GM19351 (cell line): ENCODE data around the gene CSNK1G2.

Experiments
- ATAC-seq: cut with Tn5 transposase; IDR thresholded peaks from one replicate; pipeline ENCODE4 v1.9.1; 2021; ENCODE audit warnings: mild to moderate bottlenecking, moderate library complexity; ENCODE audit not compliant: unreplicated experiment

Gene CSNK1G2

DNA sequence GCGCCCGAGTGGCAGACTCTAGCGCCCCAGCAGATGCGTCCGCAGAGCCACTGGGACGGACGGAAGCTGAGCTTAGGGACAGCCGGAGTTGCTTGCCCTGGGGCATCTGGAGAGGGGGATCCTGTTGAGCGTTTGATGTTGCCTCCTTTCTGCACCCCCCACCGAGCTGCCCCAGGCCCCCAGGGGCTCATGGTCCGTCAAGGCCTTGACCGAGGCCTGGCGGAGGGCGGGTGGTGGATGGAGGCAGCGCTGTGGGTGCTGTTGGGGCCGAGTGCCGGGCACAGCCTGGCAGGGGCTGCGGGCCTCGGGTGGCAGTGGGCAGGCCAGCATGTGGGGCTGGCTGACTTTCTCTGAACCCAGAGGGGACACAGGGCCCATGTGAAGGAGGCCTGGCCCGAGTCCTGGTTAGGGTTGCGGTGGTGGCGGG, 2.7 kb downstream of the CSNK1G2 start:
- ATAC-seq = no peak

DNA sequence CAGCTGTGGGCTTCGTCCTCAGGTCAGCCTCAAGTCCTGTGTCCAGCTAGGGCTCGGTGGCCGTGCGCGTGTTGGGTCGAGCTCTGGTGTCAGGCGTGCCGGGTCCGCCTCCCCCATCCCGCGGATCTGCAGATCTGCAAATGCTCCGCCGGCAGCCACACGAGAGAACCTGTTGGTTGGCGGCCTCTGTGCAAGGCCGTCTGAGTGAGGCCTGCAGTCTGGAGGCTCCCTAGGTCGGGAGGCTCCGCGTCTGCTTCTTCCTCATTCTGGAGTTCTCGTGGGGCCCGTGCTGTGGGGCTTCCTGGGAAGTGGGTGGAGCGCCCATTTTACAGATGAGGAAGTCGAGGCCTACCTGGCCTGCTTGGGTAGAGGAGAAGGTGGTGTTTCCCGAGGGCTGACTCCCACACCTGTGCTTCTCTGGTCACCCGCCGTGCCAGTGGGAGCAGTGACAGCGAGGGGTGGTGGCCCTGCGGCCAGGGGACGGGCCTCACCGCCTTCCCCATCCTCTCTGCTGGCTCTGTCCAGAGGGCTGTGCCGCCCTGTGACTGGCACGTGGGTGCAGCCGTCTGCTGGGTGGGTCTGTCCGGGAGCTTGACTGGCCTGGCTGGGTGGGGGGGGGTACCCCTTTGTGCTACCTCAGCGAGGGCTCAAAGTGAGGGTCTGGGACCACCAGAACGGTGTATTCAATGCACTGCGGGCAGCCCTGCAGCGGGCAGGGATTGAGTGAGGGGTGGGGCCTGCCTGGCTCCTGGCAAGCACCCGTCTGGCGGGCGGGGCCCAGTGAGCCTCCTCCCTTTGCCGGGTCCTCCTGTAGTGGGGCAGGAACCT, 3.3 kb downstream of the CSNK1G2 start:
- no peak for ATAC-seq

DNA sequence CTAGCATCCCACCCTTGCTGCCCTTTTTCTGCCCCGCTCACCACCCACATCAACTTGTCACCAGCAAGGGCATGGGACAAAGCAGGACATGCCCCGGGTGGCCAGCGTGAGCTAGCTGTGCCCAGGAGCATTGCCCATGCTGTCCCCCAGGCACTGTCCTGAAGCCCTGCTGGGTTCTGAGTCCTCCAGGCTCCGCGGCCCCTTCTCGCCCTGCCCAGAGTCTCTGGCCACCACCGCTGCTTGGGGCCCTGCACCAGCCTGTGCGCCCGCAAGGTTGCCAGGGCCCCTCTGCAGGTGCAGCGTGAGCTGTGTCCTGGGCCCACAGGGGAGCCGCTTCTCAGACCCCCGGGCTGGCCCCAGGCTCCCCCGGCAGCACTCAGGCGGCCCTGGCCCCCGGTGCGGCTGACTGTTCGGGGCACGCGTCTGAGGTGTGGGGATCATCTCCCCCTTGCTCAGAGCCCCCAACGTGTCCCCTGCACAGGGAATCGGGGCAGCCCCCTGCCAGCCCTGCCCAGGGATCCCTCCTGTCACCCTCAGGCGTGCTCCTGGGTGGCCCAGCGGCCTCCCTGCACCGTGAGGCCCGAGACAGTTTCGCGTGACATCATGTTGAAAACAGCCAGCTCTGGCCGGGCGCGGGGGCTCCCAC, 4.1 kb downstream of the CSNK1G2 start:
- no peak for ATAC-seq

DNA sequence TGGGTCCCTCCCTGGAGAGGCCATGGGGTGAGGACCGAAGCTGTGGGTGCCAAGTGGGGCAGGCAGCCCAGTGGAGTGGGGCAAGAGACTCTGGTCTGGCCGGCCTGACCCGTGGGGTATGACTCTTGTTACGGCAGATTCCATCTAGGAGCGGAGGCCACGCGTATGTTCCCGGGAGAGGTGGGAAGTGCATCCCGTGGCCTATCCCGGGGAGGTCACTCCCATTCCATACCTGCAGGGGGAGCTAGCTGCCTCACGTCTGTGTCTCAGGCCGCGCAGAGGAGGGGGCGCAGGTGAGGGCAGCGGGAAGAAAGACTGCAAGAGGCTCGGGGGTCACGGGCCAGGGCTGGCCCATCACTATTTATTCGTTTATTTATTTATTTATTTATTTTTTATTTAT, 4.9 kb downstream of the CSNK1G2 start:
- no peak for ATAC-seq

DNA sequence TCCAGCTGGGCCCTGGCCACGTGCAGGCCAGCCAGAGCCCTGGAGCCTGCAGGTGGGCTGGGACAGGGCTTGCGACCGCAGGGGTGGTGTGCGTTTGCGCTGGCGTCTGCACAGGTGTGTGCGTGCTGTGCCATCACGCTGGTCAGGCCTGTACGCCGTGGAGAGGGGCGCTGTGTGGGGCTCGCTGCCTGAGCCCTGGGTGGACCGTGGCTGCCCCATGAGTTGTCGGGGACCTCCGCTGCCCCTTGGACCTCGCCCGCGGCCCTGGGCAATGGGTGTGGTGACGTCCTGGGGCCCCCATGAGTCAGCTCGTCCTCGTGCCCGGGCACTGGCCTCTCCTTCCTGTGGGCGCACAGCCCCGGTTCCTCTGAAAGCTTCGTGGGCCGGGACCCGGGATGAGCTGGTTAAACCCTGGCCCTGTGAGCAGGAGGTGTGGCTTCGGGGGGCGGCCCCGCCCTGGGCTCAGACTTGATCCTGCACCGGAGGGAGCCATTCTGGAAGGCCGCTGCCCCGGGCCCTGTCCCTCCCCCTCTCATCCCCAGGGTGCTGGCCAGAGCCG, 6.8 kb downstream of the CSNK1G2 start:
- ATAC-seq = no peak

DNA sequence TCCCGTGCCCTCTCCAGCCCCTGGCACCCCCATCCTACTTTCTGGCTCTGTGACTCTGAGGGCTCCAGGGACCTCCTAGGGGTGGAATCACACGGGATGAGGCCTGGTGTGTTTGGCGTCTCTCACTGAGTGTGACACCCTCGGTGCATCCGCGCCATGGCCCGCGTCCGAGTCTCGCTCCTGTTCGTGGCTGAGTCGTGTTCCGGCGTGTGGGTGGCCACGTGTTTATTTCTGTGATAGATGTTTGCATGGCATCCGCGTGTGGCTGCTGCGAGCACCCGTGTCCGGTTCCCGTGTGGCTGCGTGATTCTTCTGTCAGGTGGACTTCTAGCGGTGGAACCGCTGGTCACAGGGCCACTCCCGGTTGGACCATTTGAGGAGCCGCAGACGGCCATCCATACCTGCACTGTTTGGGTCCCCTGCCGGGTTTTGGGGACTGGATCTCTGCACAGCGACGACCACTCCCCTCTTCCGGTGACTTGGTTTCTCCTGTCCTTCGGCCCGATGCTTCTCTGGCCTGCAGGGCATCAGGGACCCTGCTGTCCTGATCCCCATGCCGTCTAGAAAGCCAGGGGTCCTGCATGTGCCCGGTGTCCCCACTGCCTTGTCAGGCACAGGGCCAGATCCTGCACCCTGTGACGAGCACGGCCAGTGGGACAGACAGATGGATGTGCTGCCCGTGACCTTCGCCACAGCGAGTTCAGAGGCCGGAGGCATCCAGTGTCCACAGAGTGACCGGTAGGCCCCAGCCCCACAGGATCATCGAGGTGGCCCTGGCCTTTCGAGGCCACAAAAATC, 8.5 kb downstream of the CSNK1G2 start:
- ATAC-seq = no peak

DNA sequence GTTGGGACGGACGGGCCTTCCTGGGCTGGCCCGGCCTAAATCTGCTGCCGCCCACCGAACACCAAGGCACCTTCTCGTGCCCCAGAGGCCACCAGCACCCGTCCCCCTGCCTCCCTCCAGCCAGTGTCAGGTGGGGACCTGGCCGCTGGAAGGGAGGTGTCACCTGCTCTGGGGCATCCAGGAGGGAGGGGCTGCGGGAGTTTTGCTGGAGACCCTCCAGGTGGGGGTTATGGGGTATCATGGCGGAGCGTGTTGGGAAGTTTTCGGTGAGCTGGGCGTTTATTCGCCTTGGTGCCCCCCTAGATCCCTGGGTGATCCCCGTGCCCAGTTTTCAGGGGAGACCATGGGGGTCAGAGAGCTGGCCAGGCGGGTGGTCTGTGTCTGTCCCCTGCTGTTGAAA, 9.7 kb downstream of the CSNK1G2 start:
- ATAC-seq = no peak

DNA sequence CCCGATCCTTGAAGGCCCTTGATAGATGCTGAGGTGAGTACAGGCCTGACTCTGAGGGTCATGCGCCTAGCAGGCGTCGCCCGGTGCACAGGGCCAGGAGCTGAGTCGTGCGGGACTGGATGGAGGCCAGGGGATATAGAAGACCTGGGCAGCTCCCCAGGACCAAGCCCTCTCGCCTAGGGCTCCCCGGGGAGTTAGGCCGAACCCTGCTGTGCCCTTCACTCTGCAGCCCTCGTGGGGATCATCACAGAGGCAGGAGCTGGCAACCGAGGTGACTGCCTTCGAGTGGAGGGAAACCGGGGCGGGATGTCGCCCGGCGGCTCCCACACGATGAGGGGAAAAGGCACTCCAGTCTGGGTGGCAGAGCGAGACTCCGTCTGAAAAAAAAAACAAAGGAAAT, 11.7 kb downstream of the CSNK1G2 start:
- no peak for ATAC-seq

DNA sequence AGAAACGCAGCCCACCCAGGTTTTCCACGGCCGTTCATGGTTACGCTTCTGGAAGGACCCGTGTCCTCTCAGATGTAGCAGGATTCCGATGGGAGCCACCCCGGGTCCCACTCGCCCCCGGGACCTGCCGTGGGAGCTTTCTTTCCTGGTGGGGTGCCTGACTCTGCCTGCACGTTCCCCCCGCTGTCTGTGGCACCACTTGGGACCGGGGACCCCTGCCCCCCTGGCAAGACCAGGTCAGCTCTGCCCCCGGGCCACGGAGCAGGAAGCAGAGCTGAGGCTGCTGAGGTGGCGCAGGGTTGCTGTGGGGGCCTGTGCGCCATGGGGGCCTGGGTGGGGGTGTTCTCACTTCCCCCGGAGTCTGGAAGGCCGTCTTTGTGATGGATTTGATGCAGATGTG, 12.1 kb downstream of the CSNK1G2 start:
- no peak for ATAC-seq

DNA sequence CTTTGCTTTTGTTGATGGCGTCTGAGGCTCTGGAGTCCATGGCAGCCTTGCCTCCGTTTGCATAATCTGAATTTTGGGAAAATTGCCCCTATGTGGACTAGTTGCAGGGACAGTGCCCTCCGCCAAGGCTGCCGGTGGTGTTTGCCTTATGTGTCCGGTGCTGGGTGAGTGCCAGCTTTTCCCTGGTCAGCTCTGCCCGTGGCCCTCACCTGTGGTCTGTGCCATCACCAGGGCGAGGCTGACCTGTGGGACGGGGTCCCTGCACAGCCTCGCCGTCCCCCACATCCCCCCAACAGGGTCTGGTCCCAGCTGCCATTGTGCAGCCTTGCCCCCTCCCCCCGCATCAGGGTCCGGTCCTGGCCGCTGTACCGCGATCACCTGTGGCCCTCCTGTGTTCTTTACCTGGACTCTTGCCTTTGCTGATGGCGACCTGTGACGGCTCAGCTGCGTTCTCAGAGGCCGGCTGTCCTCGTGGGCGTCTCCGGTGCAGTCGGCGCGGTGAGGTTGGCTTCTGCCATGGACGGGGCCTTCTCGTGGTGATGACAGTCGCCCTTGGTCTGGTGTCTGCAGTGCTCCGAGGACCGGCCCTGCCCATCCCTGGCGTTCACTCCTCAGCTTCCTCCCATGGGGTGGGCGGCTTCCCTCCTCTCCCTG, 12.6 kb downstream of the CSNK1G2 start:
- no peak for ATAC-seq

DNA sequence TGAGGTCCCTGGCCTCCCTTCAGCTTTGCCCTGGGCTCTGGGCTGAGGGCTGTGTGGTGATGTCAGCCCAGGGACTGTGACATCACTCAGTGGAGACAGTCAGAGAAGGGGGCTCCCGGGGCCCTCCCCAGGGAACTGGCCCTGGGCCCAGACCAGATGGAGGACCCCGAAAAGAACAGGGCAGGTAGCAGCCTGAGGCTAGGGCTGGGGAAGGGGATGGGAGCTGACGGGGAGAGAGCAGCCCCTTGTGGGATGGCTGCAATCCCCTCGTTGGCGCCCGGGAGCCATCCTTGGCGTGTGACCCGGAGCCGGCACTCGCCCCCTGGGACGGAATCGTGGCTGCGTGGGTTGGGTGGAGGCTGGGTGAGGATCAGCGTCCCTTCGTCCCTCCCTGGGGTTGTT, 13.6 kb downstream of the CSNK1G2 start:
- no peak for ATAC-seq

DNA sequence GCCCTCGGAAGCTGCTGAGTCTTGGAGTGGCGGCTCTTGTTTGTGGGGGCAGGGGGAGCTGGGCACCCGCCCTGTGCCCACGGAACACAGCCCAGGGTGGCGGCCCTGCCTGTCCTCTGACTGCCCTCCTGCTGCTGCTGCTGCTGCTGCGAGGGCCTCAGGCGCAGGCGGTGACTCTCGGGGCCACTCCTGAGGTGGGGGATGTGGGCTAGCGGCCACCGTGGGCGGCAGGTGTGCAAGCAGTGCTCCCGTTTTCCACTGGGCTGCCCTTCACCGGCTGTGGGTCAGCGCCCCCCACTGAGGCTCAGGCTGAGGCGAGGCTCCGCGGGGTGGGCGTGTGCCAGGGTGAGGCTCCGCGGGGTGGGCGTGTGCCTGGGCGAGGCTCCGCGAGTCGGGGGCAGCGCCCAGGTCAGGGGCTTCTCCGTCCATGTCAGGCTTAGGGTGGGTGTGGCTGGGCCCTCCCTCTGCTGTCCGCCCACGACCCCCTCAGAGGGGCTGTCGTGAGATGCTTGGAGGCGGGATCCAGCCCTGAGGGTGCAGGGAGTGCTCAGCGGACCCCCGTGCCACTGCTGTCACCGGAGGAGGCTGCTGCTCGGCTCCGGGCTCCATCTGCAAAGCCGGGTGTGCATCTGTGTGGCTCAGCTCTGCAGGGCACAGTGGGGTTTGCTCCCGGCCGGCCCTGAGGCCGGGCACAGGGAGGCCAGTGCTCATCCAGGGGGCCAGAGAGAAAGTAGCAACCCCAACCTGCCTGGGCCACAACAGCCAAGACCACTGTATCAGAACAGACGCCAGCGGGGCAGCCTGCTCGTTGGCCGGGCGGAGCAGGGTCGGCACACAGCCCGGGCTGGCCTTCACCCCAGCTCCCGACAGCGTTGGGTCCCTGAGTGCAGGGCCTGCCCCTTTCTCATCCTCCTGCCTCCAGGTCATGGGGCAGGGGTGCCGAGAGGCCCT, 14.5 kb downstream of the CSNK1G2 start:
- ATAC-seq = no peak

DNA sequence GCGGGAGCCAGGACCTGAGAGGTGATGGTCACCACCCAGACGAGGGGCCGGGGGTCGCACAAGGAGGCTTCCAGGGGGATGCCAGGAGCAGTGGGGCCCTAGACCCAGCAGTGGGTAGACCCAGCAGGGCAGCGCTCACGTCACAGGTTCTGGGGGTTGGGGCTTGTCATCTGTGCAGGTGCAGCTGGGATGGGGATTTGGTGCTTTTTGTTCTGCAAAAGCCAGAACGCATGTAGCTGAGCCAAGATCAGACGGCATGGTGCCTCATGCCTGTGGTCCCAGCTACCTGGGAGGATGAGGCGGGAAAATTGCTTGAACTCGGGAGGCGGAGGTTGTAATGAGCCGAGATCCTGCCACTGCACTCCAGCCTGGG, 15.1 kb downstream of the CSNK1G2 start:
- ATAC-seq = no peak

DNA sequence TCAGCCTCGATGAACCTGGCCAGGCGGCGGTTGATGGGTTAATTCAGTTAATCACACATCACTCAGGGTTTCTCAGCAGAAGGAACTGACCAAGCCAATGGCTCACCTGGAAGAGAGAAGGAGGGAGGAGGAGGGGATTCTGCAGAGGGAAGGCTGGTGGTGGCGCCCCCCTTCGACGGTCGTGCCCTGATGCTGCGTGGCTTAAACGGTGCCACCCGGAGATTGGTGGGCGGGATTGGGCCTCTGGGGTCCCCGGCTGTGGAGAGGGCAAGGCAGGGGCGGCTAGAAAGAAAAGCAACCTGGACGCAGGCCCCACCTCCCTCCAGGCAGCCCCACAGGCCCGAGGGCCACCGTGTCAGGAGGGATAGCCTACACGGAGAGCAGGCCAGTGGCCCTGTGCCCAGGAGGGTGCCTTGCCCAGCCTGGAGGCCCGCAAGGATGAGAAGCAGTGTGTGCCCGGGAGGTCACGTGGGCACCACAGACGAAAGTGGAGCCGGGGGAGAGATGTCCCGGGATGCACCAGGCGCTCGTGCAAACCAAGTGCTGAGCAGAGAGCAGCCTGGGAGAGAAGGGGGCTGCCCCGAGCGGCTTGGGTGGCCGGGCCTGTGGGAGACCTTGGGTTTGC, 16.0 kb downstream of the CSNK1G2 start:
- ATAC-seq = no peak

DNA sequence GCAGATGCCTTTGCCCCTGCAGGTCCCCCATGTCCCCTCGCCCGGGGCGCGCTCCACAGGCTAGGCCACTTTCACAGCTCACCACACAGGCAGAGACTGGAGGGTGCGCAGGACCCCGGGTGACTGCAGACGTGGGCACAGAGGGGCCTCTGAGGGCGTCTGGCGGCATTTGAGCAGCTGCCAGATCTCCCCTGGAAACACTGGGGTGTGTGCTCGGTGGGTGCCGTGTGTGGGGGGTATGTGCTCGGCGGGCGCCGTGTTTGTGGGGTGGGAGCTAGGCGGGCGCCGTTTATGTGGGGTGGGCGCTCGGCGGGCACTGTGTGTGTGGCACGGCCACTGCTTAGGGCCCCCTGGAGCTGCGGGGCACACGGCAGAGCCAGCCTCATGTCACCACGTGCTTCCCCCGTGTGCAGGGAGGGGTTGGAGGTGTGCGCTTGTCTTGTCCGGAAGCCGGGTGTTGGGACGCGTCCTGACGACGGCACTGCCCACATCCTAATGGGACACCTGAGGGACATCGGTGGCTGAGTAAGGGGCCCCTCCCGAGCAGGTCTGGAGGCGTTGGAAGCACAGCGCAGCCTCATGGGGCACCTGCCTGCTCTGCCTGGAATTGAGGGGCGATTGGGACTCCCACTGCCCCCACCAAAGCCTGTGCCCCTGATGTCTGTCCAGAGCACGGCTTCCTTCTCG, 16.7 kb downstream of the CSNK1G2 start:
- ATAC-seq = no peak

DNA sequence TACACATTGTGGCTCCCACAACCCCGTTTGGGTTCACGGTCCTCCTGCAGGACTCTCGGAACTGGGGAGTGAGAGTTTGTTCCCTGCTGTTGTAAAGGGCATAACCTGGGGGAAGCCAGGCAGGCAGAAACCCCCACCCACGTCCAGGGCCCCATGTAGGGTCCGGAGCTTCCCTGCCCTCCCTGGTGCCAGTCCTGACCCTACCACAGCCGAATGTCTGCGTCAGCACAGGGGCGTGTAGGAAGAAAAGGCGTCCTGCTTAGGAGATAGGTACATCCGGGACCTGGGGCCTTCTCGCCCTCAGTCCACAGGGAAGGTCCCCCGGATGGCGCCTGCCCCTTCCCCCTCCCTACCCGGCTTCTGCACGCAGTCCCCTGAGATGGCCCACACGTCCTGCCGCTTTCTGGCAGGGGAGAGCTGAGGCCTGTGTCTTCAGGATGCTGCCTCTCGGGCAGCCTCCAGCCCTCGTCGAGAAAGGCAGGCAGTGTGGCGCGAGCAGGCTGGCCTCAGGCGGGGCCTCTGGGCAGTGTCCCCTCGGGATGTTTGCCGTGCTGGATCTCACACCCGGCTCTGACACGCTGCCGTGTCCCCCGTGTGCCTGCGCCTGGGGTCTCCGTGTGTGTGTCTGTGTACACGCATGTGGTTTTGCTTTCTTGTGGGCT, 19.1 kb downstream of the CSNK1G2 start:
- ATAC-seq = no peak

DNA sequence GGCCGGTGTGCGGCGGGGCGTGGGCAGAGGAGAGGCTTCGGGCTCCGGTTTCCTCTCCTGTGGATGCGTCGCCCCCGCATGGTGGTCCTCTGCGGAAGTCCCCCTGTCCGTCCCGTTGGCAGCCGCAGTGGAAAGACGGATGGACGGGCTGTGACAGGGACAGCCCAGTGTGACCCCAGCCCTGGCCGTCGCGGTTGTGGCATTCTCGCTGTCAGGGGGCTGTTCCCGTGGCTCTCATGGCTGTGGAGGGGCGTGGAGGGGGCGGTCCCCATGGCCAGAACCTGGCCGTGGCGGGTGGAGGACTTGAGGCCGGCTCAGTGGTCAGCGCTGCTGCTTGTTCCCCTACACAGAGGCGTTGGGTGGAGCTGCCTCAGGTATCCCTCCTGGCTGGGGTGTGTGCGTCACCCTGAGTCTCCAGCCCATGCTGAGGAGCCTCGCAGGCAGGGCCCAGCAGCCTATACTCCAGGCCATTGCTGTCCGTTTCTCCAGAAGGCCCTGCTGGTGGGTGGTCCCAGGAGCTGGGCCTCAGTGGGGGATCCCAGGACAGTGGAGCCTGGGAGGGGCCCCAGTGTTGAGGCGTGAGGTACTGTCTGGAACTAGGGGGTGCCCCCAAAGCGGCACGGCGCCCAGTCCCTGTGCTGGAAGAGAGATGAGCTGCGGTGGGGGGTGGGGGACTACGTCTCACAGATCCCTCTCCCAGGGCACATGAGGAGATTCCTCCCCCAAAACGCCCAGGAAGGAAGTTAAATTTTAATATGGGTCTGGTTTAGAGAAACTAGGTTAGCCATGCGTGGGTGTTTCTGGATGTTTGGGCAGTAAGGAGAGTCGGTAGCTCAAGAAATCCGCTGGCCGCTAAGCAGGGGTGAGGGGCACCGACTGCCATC, 20.3 kb downstream of the CSNK1G2 start:
- no peak for ATAC-seq
